Measurements from ENCODE around the gene TFAP2C.

TFAP2C gene

GRCh38 chr20:56664796-56665195 lies 35.7 kb downstream of the TFAP2C start:
- no peak for DNase-seq (ENCODE audit: low read depth)
- TF ChIP-seq CTCF (IDR thresholded peaks at IDR 0.05; ENCODE audit: low read length, missing control alignments) = no peak
- H3K4me3 ChIP-seq (replicated peaks; ENCODE audit: low read depth, low read length) = no peak overlapping the region

- DNase-seq (ENCODE audit: low read depth) = no peak
- no peak overlapping the region for H3K4me3 ChIP-seq (replicated peaks; ENCODE audit: low read depth, low read length)
- TF ChIP-seq CTCF (IDR thresholded peaks at IDR 0.05; ENCODE audit: low read length, missing control alignments) = no peak
Observed at GRCh38 chr20:56665806-56666205, 36.7 kb downstream of the TFAP2C start.

- no peak for TF ChIP-seq CTCF (IDR thresholded peaks at IDR 0.05; ENCODE audit: low read length, missing control alignments)
- no peak overlapping the region for H3K4me3 ChIP-seq (replicated peaks; ENCODE audit: low read depth, low read length)
- no peak for DNase-seq (ENCODE audit: low read depth)
Observed at GRCh38 chr20:56673450-56673849, 44.3 kb downstream of the TFAP2C start.

- DNase-seq (ENCODE audit: low read depth) = no peak
- no peak overlapping the region for H3K4me3 ChIP-seq (replicated peaks; ENCODE audit: low read depth, low read length)
- TF ChIP-seq CTCF (IDR thresholded peaks at IDR 0.05; ENCODE audit: low read length, missing control alignments) = no peak
Observed at GRCh38 chr20:56676001-56676400, 46.9 kb downstream of the TFAP2C start.

- no peak overlapping the region for H3K4me3 ChIP-seq (replicated peaks; ENCODE audit: low read depth, low read length)
- TF ChIP-seq CTCF (IDR thresholded peaks at IDR 0.05; ENCODE audit: low read length, missing control alignments) = no peak
- DNase-seq (ENCODE audit: low read depth) = no peak
Observed at GRCh38 chr20:56676679-56677078, 47.6 kb downstream of the TFAP2C start.

GRCh38 chr20:56683077-56683865 lies 54.2 kb downstream of the TFAP2C start:
- DNase-seq (ENCODE audit: low read depth) = no peak
- TF ChIP-seq CTCF (IDR thresholded peaks at IDR 0.05; ENCODE audit: low read length, missing control alignments) = no peak
- H3K4me3 ChIP-seq (replicated peaks; ENCODE audit: low read depth, low read length) = no peak overlapping the region

GRCh38 chr20:56685879-56686278 lies 56.8 kb downstream of the TFAP2C start:
- TF ChIP-seq CTCF (IDR thresholded peaks at IDR 0.05; ENCODE audit: low read length, missing control alignments) = no peak
- DNase-seq (ENCODE audit: low read depth) = no peak
- no peak overlapping the region for H3K4me3 ChIP-seq (replicated peaks; ENCODE audit: low read depth, low read length)
